AG04449 (cell line): ENCODE measurements around the gene ANKIB1.

Experiments
- CTCF ChIA-PET: fragments of 350-600 bp; formaldehyde crosslinking; extraction: SDS; loops from one replicate; lab custom pipeline; 2021; ENCODE audit warnings: antibody characterized with exemption; lab: Yijun Ruan, JAX
- POLR2A ChIA-PET: fragments of 400-600, 350-600 bp; formaldehyde crosslinking; extraction: SDS; loops from one replicate; lab custom pipeline; 2020; ENCODE audit warnings: antibody characterized with exemption, inconsistent platforms; lab: Yijun Ruan, JAX
- DNase-seq: peaks from one replicate; pipeline ENCODE4 v3.0.0-alpha.2; 2010; ENCODE audit warnings: low read depth, low spot score
- H3K4me3 ChIP-seq: 2 replicates; pipeline ENCODE4 v1.5.1; 2011; ENCODE audit warnings: low read depth, mild to moderate bottlenecking, control low read depth, low read length
- CTCF ChIP-seq: IDR thresholded peaks from one replicate; pipeline ENCODE4 v1.5.1; 2011; ENCODE audit warnings: mild to moderate bottlenecking, moderate library complexity, low read length, control low read depth, inconsistent platforms; ENCODE audit not compliant: insufficient read depth; ENCODE audit errors: missing control alignments

Gene ANKIB1

GRCh38 chr7:92259062-92259461, 13.3 kb downstream of the ANKIB1 start:
- CTCF ChIA-PET = no interaction called here
- DNase-seq = no peak
- no peak overlapping the region for H3K4me3 ChIP-seq
- POLR2A ChIA-PET = no interaction called here
- no peak for TF ChIP-seq CTCF

- ChIA-PET CTCF (no interaction called here), POLR2A (no interaction called here)
- no peak overlapping the region for H3K4me3 ChIP-seq
- TF ChIP-seq CTCF = no peak
- DNase-seq = no peak
Measured at GRCh38 chr7:92259610-92260247, 14.0 kb downstream of the ANKIB1 start.

GRCh38 chr7:92260248-92260781, 14.5 kb downstream of the ANKIB1 start:
- no peak for TF ChIP-seq CTCF
- no peak for DNase-seq
- ChIA-PET CTCF (no interaction called here), POLR2A (no interaction called here)
- no peak overlapping the region for H3K4me3 ChIP-seq

GRCh38 chr7:92266415-92267241, 20.9 kb downstream of the ANKIB1 start:
- CTCF ChIA-PET = no interaction called here
- no peak for DNase-seq
- TF ChIP-seq CTCF = no peak
- POLR2A ChIA-PET = no interaction called here
- no peak overlapping the region for H3K4me3 ChIP-seq

- DNase-seq = no peak
- no peak overlapping the region for H3K4me3 ChIP-seq
- ChIA-PET CTCF (no interaction called here), POLR2A (interaction anchor here (0.5 kb wide), 1 partner anchor 247 kb away, joined by 4 read pairs; no protein-coding TSS in a partner anchor)
- TF ChIP-seq CTCF = no peak
Measured at GRCh38 chr7:92268921-92269320, 23.1 kb downstream of the ANKIB1 start.

GRCh38 chr7:92275327-92275726, 29.6 kb downstream of the ANKIB1 start:
- ChIA-PET CTCF (no interaction called here), POLR2A (no interaction called here)
- DNase-seq = no peak
- no peak overlapping the region for H3K4me3 ChIP-seq
- TF ChIP-seq CTCF = no peak
